NK-92 (cell line): ENCODE data around the gene GTSE1.

ENCODE experiments used
- DNase-seq: peaks from one replicate; lab custom pipeline; 2025; ENCODE audit not compliant: unreplicated experiment; lab: John Stamatoyannopoulos, UW

The GTSE1 gene

GRCh38 chr22:46350646-46351045 is 54.0 kb downstream of the GTSE1 start:
- DNase-seq = no peak

- DNase-seq = no peak
Observed at GRCh38 chr22:46351131-46351735, 54.6 kb downstream of the GTSE1 start.

- no peak for DNase-seq
Observed at GRCh38 chr22:46351767-46352166, 55.1 kb downstream of the GTSE1 start.

- DNase-seq = no peak
Observed at GRCh38 chr22:46352276-46352675, 55.6 kb downstream of the GTSE1 start.

- DNase-seq = no peak
Observed at GRCh38 chr22:46352691-46353386, 56.2 kb downstream of the GTSE1 start.

GRCh38 chr22:46353483-46354105 is 56.9 kb downstream of the GTSE1 start:
- no peak for DNase-seq

- DNase-seq = no peak
Observed at GRCh38 chr22:46354176-46354992, 57.7 kb downstream of the GTSE1 start.

- DNase-seq = no peak
Observed at GRCh38 chr22:46354993-46355305, 58.3 kb downstream of the GTSE1 start.

GRCh38 chr22:46355369-46355995 is 58.8 kb downstream of the GTSE1 start:
- DNase-seq = no peak

- no peak for DNase-seq
Observed at GRCh38 chr22:46355996-46356471, 59.4 kb downstream of the GTSE1 start.

- no peak for DNase-seq
Observed at GRCh38 chr22:46356496-46357480, 60.1 kb downstream of the GTSE1 start.

- no peak for DNase-seq
Observed at GRCh38 chr22:46357711-46358520, 61.2 kb downstream of the GTSE1 start.

- no peak for DNase-seq
Observed at GRCh38 chr22:46358766-46359165, 62.1 kb downstream of the GTSE1 start.

- no peak for DNase-seq
Observed at GRCh38 chr22:46359362-46359761, 62.7 kb downstream of the GTSE1 start.

GRCh38 chr22:46360097-46360496 is 63.4 kb downstream of the GTSE1 start:
- DNase-seq = no peak

- no peak for DNase-seq
Observed at GRCh38 chr22:46360891-46361290, 64.2 kb downstream of the GTSE1 start.

GRCh38 chr22:46361826-46362202 is 65.1 kb downstream of the GTSE1 start:
- no peak for DNase-seq

GRCh38 chr22:46362203-46362933 is 65.7 kb downstream of the GTSE1 start:
- DNase-seq = no peak
